Right hindlimb (tissue), 1 donor: ENCODE measurements around the gene IPO13.

Experiments used
- DNase-seq: peaks from one replicate; pipeline ENCODE4 v3.0.0-alpha.2; 2018

The IPO13 gene

DNA sequence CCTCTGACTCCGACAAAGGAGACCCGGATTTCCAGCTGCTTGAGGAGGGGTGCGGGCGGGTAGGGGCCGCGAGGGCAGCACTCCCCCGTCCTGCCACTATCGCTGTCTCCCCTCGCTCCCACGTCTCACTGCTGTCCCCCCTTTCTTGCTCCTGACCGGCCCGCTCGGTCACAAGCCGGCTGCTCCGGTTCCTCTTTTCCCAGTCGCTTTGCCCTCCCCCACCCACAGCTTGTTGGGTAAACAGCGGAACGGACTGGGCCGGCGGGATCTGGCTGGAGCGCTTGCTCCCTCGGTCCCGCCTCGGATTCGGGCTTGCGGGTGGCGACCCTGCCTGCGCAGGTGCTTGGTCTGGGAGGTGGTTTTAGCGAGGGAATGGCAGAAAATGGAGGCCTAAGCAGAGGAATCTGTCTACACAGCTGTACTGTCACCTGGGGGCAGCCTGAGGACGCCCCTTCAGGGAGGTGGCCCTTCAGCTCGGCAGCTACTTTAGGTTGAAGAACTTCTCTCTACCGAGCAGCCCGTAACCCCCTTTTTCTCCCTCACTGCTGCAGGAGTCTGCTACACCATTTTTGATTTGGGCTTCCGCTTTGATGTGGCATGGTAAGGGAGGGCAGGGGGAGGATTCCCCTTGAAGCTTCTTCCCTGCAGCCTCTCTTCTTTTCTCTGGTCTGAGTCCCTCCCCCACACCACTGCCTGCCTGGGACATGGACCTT lies 28.7 kb downstream of the IPO13 start:
- DNase-seq, result no peak

DNA sequence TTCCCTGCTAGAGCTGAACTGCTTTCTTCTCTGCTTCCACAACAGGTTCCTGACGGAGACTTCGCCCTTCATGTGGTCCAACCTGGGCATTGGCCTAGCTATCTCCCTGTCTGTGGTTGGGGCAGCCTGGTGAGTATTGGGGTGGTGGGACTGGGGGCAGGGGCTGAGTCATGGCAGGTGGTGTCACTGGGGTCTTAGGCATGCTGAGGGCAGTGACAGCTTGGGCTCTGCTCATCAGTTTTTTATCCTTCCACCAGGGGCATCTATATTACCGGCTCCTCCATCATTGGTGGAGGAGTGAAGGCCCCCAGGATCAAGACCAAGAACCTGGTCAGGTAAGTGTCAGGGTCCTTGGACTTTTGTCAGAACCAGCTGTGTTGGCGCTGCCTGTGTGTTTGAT lies 29.3 kb downstream of the IPO13 start:
- no peak for DNase-seq

DNA sequence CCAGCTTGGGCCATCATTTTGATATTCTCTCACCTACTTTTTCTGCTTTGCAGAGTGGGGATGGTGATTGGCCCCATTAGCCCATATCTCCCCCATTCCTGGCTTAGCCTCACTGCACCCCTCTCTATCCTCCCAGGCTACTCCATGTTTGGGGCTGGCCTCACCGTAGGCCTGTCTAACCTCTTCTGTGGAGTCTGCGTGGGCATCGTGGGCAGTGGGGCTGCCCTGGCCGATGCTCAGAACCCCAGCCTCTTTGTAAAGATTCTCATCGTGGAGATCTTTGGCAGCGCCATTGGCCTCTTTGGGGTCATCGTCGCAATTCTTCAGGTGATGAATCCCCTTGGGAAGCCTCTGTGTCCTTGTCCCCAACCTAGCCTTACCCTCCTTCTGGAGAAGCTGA lies 30.1 kb downstream of the IPO13 start:
- DNase-seq, result no peak

DNA sequence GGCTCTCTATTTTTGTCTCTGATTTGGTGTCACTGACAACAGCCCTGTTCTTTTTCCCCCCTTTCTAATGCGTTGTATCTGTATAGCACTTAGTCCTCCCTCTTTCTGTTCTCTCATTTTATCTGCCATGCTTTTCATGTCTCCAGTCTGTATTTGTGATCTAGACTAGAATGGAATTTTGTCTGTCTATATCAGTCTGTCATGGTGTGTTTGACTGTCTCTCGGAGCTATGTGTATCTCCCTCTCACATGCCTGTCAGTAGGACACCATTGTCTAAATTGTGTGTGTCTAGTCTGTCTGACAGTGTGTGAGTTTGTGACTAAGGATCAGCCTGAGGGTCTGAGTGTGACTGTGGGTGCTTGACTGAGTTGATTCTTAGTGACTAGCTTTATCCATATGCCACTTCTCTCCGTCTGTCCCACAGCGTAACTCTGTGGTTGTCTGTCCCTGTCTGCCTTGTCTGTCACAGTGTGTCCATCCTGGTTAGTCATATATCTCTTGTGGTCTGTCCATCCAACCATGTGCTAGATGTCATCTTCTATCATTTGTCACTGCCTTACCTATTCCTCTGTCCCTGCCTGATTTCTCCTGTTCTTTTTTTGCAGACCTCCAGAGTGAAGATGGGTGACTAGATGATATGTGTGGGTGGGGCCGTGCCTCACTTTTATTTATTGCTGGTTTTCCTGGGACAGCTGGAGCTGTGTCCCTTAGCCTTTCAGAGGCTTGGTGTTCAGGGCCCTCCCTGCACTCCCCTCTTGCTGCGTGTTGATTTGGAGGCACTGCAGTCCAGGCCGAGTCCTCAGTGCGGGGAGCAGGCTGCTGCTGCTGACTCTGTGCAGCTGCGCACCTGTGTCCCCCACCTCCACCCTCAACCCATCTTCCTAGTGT lies 30.9 kb downstream of the IPO13 start:
- DNase-seq, result no peak

DNA sequence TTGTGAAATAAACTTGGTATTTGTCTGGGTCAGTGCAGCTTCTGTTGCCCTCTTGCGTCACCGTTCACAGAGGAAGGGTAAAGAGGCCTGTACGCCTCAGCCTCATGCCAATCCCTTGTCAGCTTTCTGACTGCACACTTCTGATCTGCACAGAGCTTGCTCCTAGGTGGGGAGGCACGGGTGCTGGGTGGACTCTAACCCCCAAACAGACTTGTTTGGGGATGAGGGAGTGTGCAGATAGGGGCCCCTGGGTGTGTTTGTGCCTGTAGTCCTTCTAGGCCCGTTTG lies 31.5 kb downstream of the IPO13 start:
- DNase-seq, result no peak

DNA sequence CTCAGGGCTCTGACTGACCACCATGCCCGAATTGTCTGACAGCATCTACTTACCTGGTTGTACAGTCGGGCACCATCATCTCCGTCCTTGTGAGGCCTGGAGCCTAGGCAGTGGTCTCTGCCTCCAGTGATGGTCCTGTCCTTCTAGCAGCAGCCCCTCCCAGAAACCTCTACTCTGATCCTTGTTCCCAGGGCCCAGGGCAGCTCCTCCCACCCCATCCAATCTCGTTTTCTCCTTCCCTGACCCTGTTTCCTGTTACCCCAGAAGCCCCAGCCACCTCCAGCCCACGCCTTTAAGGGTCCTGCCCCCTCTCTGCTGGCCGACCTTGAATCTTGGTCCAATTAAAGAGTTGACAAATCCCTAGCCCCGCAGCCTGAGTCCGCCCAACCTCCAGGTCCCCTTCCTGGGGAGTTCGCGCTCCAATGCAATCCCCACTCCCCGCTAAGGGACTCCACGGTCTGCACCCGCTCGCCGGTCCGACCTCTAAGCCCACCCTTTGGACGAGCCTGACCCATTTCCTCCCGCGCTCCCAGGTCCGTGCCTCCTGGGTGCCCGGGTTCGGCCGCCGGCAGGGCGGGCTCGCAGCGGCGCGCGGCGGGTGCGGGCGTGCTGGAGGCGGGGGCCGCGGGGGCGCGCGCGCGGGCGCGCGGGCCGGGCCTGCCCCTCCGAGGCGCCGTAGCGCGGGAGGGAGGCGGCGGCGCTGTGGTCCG lies 32.0 kb downstream of the IPO13 start, which contains the start of gene B4GALT2:
TSS of gene B4GALT2 (plus strand) at position 660 of the 710 bp plus-strand sequence. CDS start 1,951 bp downstream, outside the sequence.
- peak; percentile 60 for DNase-seq

DNA sequence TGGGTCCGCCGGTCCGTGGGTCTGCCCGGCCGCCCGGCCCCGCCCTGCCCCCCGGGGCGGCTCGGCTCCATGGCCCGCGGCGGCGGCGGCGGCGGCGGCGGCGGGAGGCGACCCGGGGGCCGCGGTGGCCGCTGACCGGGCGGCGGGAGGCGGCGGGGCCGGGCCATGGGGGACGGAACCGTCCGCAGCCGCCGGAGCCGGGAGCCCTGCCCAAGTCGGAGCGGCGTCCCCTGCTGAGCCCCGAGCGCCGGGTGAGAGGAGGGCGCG lies 32.4 kb downstream of the IPO13 start:
- DNase-seq, result no peak

DNA sequence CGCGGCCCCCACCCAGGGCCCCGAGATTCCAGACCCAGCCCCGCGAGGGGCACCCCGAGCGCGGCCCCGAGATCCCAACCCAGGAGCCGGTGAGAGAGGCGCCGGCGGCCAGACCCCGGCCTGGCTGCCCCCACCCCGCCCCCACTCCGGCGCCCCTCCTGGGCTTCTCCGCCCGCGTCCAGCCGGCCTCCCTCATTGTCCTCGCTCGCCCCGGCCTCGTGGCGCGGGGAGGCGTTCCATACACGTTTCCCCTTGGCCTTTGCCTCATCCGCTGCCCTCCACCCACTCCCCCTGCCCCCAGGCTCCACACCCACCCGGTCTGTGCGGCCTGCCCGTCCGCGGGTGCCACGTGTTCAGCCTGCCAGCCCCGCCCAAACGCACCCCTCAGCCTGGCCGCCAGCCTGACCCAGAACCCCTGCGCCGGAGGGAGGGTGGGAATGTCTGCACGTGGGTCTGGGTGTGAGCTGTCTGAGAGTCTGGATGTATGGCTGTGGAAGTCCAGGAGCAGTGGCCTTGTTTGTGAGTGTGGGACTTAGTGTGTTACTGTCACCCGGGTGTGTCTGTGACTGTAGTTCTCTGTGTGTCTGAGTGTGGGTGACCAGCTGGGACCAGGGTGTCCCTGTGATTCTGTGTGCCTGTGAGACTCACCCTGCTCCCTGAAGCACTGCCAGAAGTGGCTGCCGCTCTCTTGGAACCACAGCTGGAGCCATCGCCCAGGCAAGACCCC lies 32.9 kb downstream of the IPO13 start:
- peak; percentile 80 for DNase-seq

DNA sequence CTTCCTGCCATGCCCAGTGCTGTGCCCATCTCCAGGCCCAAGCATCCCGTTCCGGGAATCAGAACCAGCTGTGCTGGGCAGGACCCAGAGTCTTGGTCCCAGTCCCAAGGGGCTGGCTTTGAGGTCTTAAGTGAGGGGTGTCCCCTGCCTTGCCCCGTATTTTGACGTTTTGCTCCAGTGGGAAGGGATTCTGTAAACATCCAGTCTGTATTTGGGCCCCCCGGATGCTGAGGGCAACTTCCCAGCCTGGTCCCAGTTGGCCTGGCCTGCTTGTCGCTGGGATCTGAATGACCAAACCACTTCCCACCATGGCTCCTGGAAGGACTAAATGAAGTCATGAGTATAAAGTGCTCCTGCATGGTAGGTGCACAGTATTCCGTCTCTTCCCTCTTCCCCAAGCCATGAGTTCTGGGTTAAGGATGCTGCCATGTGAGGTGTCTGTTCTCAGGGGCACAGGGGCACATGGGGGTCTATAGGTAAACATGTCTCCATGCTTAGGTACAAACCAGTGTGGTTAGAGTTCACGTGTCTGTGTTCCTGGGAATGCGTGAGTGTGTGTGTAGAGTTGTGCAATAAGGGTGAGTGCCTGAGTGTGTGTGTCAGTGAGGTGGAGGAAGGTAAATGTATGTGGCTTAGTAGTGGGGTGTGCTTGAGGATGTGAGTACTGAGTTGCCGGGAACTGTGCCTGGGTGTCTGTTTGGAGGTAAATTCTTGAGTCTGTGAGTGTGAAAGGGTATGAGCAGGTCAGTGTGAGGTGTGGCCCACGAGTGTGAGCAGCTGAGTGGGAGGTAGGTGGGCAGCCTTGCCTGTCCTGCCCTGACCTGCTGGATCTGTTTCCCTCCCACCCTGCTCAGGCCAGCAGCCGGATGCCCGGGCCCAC lies 33.7 kb downstream of the IPO13 start:
- DNase-seq, result no peak

DNA sequence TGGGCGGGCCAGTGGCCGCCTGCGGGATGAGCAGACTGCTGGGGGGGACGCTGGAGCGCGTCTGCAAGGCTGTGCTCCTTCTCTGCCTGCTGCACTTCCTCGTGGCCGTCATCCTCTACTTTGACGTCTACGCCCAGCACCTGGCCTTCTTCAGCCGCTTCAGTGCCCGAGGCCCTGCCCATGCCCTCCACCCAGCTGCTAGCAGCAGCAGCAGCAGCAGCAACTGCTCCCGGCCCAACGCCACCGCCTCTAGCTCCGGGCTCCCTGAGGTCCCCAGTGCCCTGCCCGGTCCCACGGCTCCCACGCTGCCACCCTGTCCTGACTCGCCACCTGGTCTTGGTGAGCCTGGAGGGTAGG lies 34.4 kb downstream of the IPO13 start:
- no peak for DNase-seq

DNA sequence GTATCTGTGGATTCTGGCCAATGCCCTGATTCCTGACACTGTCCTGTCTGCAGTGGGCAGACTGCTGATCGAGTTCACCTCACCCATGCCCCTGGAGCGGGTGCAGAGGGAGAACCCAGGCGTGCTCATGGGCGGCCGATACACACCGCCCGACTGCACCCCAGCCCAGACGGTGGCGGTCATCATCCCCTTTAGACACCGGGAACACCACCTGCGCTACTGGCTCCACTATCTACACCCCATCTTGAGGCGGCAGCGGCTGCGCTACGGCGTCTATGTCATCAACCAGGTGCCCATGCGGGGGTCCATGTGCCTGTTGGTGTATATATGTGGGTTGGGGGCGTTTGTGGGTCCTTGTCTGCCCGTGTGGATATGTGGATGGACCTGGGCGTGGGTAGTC lies 34.9 kb downstream of the IPO13 start:
- DNase-seq, result no peak

DNA sequence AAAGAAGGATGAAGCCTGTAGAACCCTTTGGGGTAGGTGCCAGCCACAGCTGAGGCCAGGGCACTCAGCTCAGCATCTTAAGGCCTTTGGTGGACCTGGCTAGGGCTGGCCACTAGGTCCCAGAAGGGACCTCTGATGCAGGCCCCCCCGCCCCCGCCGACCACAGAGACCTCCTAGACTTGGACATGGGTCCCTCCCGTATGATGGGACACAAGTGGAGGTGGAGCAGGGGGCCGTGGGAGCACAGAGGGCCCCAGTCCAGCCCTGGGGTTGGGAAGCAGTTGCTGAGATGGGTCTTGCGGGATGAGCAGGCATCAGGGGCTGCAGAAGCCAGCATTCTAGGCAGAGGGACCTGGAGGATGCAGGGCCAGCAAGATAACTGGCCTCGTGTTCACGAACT lies 35.5 kb downstream of the IPO13 start:
- no peak for DNase-seq

DNA sequence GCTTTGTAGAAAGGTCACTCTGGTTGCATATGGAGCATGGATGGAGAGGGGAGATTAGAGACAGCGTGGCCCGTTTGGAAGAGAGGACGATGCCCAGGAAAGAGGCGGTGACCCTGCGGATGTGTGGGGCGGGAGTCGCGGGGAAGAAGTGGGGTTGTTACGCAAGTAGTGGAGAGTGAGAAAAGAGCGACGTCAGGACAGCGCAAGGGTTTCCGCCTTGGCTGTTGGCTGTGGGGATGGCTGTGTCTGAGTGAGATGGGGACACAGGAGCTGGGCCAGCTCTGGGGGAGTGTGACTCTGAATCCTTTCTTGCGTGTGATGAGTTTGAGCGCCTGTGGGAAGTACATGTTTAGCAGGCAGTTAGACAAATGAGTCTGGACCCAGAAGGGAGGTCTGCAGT lies 36.1 kb downstream of the IPO13 start:
- no peak for DNase-seq

DNA sequence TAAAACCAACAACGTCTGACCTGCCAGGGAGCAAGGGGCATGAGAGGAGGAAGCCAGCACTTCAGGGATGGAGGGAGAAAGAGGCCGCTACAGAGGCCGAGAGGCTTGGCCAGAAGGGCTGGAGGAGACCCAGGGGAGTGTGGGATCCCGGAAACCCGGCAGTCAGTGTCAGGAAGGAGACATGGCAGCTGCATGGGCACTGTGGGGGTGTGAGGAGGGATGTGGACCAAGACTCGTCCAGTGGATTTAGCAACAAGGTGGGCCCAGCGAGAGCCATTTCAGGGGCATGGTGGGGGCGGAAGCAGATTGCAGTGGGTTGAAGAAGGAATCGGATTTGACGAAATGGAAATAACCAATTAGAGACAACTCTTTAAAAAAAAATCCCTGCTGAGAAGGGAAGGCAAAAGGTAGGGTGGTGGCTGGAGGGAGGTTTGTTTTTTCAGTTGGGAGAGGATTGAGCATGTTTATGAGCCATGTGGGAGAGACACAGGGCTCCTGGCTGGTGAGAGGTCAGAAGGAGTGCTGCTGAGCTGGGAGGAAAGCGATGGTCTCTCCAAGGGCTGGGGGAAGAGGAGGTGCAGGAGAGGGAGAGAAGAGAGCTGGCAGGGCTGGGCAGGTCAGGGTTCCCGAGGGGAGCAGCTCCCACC lies 36.6 kb downstream of the IPO13 start:
- no peak for DNase-seq

DNA sequence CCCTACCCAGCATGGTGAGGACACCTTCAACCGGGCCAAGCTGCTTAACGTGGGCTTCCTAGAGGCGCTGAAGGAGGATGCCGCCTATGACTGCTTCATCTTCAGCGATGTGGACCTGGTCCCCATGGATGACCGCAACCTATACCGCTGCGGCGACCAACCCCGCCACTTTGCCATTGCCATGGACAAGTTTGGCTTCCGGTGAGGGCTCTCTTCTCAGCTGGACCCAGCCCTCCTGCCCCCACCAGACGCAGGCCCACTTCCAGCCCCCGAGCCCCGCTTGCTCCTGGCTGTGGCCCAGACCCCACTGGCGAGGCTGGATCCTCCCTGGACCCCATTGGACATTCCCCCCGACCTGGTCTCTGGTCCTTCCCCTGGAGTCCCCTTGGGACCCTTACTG lies 38.1 kb downstream of the IPO13 start:
- no peak for DNase-seq

DNA sequence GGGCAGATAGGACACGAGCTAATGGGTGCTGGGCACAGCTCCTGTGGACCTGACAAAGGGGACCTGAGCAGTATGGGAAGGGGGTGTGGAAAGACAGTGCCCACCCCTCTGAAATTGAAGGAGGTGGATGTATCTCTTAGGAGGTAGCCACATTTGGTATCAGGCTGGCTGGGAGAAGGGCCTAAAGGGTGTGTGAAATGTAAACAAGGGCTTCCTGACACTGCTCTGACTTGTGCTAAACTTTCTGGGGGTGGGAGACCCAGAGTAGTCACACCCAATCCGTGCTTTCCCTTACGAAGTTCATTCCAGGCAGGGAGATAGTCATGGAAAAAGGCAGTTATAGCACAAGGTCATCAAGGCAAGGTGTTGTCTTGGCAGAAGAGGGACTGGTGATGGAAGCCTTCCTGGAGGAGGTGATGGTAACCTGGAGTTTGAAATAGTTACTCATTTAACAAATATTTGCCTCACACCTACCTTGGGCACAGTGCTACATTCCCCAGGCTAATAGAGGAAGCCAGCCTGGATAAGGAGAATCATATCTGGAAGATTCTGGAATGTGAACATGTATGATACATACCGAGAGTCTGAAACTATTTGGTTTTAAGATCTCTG lies 39.3 kb downstream of the IPO13 start:
- no peak for DNase-seq

DNA sequence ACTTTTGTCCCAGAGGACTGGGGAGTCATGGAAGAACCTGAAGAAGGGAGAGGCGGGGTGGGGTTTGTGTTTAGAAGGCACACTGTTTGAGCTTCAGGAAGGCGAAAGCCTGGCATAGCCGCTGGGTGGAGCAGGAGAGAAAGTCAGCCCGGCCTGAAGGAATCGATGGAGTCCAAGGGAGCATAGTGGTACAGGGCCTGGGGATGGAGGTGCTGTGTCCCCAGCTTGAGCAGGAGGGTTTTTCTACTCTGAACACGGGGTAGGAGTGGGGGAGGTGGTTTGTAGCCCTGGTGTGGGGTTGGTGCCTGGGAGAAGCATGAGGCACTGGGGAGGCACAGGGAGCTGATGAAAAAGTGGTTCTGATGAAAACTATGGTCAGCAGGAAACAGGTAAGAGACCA lies 40.0 kb downstream of the IPO13 start:
- DNase-seq, result no peak

DNA sequence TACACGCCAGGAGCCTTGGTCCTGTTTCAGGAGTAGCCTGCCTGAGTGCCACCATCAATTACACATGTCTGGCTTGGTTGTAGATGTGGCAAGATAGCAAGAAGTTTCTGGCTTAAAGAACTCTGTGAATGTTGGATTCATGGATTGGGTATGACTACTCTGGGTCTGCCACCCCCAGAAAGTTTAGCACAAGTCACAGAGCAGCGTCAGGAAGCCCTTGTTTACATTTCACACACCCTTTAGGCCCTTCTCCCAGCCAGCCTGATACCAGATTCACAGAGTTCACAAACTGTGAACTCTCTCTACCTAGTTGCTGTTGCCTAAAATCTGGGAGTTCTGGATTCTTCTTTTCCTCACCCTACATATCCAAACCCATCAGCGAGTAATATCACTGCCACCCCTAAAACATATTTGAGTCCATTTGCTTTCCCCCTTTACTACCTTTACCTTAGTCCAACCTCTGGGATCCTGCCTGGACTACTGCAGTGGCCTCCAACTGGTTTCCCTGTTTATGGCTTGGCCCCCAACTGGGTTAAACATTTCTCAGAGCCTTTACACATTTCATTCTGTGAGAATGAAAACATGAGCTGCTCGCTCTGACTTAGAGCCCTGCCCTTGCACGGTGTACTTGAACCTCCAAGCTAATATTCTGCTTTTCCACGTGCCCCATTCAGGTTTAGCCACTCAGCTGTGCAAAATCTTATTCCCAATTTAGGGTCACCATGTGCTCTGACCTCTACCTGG lies 40.6 kb downstream of the IPO13 start:
- no peak for DNase-seq

DNA sequence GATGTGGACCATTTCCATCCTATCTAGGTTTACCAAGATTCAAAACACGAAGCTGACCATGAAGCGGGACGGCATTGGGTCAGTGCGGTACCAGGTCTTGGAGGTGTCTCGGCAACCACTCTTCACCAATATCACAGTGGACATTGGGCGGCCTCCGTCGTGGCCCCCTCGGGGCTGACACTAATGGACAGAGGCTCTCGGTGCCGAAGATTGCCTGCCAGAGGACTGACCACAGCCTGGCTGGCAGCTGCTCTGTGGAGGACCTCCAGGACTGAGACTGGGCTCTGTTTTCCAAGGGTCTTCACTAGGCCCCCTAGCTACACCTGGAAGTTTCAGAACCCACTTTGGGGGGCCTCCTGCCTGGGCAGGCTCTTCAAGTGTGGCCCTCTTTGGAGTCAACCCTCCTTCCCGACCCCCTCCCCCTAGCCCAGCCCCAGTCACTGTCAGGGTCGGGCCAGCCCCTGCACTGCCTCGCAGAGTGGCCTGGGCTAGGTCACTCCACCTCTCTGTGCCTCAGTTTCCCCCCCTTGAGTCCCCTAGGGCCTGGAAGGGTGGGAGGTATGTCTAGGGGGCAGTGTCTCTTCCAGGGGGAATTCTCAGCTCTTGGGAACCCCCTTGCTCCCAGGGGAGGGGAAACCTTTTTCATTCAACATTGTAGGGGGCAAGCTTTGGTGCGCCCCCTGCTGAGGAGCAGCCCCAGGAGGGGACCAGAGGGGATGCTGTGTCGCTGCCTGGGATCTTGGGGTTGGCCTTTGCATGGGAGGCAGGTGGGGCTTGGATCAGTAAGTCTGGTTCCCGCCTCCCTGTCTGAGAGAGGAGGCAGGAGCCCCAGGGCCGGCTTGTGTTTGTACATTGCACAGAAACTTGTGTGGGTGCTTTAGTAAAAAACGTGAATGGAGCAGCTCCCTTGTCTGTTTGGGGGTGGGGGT lies 43.8 kb downstream of the IPO13 start:
- DNase-seq, result no peak

DNA sequence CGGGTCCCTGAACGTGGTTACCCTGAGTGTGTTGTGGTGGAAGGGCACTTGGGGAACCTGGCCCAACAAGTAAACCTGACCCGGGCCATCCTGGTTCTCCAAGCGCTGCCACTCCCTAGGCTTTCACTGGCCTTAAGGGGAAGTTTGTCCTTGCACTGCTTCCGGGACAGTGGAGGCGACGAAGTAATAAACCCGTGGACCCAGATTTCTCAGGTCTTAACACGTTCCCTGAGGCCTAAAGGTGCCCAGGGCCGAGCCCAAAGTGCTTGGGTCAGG lies 44.4 kb downstream of the IPO13 start:
- no peak for DNase-seq
